Heart right ventricle (tissue), 16 donors: ENCODE results near the gene MYO3B. TPM values are rescaled to one million over a fixed set of nuclear protein-coding genes. Genes with fewer than 3 reads are reported as not detected.

Experiments used
- ATAC-seq, 8 donors: fragments of 200-7000 bp; cut with Tn5 transposase; one replicate each; pipeline ENCODE4 v1.9.1; 2020; ENCODE audit warnings: mild to moderate bottlenecking in 8 of 8, moderate library complexity in 8 of 8, moderate number of reproducible peaks in 1 of 8
- DNase-seq, 2 donors: peaks; one replicate each; pipeline ENCODE4 v3.0.0-alpha.2; 2020
- H3K27ac ChIP-seq, 10 donors: fragments of 200-600 bp; sonication (generic) in 2 of 10; one replicate each; pipeline versions ENCODE4 v1.5.0 to v1.8.0; 2020 to 2022; ENCODE audit warnings: mild to moderate bottlenecking in 3 of 10
- H3K27me3 ChIP-seq, 7 donors: fragments of 200-600 bp; one replicate each; pipeline ENCODE4 v1.8.0; 2021 to 2022; ENCODE audit warnings: mild to moderate bottlenecking in 2 of 7
- H3K36me3 ChIP-seq, 9 donors: fragments of 200-600 bp; sonication (generic) in 1 of 9; one replicate each; pipeline versions ENCODE4 v1.5.0 to v1.8.0; 2020 to 2022; ENCODE audit warnings: mild to moderate bottlenecking in 2 of 9
- H3K4me1 ChIP-seq, 9 donors: fragments of 200-600 bp; sonication (generic) in 1 of 9; one replicate each; pipeline versions ENCODE4 v1.5.0 to v1.8.0; 2020 to 2022; ENCODE audit warnings: mild to moderate bottlenecking in 4 of 9
- H3K4me3 ChIP-seq, 10 donors: fragments of 200-600 bp; sonication (generic) in 2 of 10; one replicate each; pipeline versions ENCODE4 v1.5.0 to v1.8.0; 2020 to 2022; ENCODE audit warnings: mild to moderate bottlenecking in 7 of 10, moderate library complexity in 2 of 10
- H3K9me3 ChIP-seq, 11 donors: fragments of 200-600 bp in 10 of 11; sonication (generic) in 2 of 11; one replicate each; pipeline versions ENCODE4 v1.5.0 to v1.8.0; 2013 to 2022; ENCODE audit warnings: mild to moderate bottlenecking in 2 of 11, control low read depth in 1 of 11, moderate library complexity in 1 of 11
- WGBS, 2 donors: extraction: QIAGEN DNeasy Blood & Tissue Kit; methylation state at CpG; one replicate each; pipeline ENCODE4 v1.1.7; 2013; ENCODE audit warnings: inconsistent platforms in 1 of 2; 5-methylcytosine and 5-hydroxymethylcytosine counted together
- intact Hi-C, 10 donors: fragments of 100-400 bp; cut with DNase I; formaldehyde crosslinking; loops; one replicate each; pipeline versions ENCODE4 v1.11.1 to v1.14.2; 2022
- polyA plus RNA-seq, 2 donors: library from polyadenylated mRNA; stranded (reverse); fragments of 200-250 nt; gene quantifications; one replicate each; pipeline ENCODE4 v1.2.3, GENCODE V29; 2013
- total RNA-seq, 10 donors: library from RNA; stranded (reverse); fragmentation: NEBNext Ultra II Directional in 3 of 10; extraction: Animal tissue kit (Norgen Biotek cat#: 25700) in 3 of 10; gene quantifications; one replicate each; pipeline versions ENCODE4 v1.2.1 to v1.2.4, GENCODE V29; 2021 to 2023
- TF ChIP-seq, protein P1 (sequence below), 9 donors: fragments of 200-600 bp; sonication (generic) in 2 of 9; IDR thresholded peaks; one replicate each; pipeline versions ENCODE4 v1.5.0 to v1.8.0; 2021 to 2022; ENCODE audit warnings: antibody characterized with exemption in 9 of 9, mild to moderate bottlenecking in 5 of 9, moderate library complexity in 1 of 9
- donor health status: Arrhythmogenic right ventricular cardiomyopathy.
- donor health status: ischemic (EF 13 %, LVEDD 7.1; RV severe dilation, severe dysfunction).
- donor health status: healthy with polysubstance abuse.
- donor health status: DM: no; HTN: yes; CAD: no.
- donor health status: DM: no; HTN: no; CAD: no.
- donor health status: ischemic (EF 25% LVEDD 6.9; RV normal size, moderate dysfunction).
- donor health status: ischemic (EF 25% LVEDD 5.7; RV mildly dilated, moderate dysfunction).
- donor health status: healthy.
- donor health status: DM: yes; HTN: yes; CAD: no.
- donor health status: Ischemic cardiomyopathy.
- donor health status: ischemic (EF 35%, LVEDD 5.7; RV mildly dilated, moderate dysfunction).
- donor health status: nonischemic (EF 11% LVEDD 7.7; RV severe dilation, severe dysfunction).
- donor health status: DM: yes; HTN: yes; CAD: no.
- donor health status: PGD.
- donor health status: ischemic (EF 29% LVEDD 5.4; RV normal size, mild dysfunction).
- donor health status: nonischemic (EF 23%, LVEDD 6.1; RV moderate dilation, normal function).

The MYO3B gene
- total and polyA plus RNA-seq, 12 donors: 0.05 to 0.21 (median 0.09) TPM; not detected in 8

GRCh38 chr2:170222842-170223241 is 44.9 kb downstream of the MYO3B start:
- Histone ChIP-seq H3K9me3 (no peaks in the 10 kb centered on the region), H3K27me3 (no peaks in the 10 kb centered on the region), H3K4me3 (no peak overlapping the region), H3K36me3 (no peaks in the 10 kb centered on the region), H3K27ac (no peak overlapping the region), H3K4me1 (peaks cover 0 to 14% (median 0%) of the 10 kb centered on the region in 9 donors)
- no peak for ATAC-seq
- 80 to 88% methylated on average over 2 of the region's 2 CpGs for WGBS, 2 donors
- TF ChIP-seq, protein P1, sequence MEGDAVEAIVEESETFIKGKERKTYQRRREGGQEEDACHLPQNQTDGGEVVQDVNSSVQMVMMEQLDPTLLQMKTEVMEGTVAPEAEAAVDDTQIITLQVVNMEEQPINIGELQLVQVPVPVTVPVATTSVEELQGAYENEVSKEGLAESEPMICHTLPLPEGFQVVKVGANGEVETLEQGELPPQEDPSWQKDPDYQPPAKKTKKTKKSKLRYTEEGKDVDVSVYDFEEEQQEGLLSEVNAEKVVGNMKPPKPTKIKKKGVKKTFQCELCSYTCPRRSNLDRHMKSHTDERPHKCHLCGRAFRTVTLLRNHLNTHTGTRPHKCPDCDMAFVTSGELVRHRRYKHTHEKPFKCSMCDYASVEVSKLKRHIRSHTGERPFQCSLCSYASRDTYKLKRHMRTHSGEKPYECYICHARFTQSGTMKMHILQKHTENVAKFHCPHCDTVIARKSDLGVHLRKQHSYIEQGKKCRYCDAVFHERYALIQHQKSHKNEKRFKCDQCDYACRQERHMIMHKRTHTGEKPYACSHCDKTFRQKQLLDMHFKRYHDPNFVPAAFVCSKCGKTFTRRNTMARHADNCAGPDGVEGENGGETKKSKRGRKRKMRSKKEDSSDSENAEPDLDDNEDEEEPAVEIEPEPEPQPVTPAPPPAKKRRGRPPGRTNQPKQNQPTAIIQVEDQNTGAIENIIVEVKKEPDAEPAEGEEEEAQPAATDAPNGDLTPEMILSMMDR (IDR thresholded peaks at IDR 0.05): no peak
- intact Hi-C loops: no loop called here
- no peak for DNase-seq

DNA sequence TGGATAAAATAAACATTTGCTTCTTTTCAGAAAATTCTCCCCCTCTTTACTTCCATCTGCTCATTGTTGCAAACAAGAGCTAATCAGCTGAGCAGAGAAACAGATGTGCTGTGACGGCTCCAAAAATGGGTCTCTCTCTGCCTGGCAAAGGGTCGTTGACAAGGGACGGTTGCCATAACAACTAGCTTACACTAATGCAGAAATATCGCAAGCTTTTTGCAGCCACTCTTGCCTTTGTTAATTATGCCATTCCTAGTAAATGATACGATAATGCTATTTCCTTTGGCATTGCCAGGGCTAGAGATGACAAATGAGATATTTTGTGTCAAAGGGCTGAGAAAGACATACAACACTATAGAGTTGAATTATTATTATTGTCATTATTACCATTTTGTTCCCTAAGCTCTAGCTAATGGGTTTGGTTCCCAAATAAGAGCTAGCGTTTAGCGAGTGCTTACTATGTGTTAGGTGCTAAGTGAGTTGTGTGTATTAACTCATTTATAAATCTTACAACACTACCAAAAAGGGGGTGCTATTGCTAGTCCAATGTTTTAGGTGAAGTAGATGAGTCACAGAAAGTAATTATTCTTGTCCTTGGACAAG is 46.8 kb downstream of the MYO3B start:
- Histone ChIP-seq H3K9me3 (no peaks in the 10 kb centered on the region), H3K4me3 (no peak overlapping the region), H3K4me1 (peaks cover 0 to 9% (median 0%) of the 10 kb centered on the region in 9 donors), H3K27me3 (no peaks in the 10 kb centered on the region), H3K27ac (no peak overlapping the region), H3K36me3 (no peaks in the 10 kb centered on the region)
- no peak for DNase-seq
- intact Hi-C loops: no loop called here
- WGBS, 2 donors: 49 to 60% methylated on average over 7 of the region's 7 CpGs
- no peak for ATAC-seq
- TF ChIP-seq, protein P1 (IDR thresholded peaks at IDR 0.05): no peak

GRCh38 chr2:170226216-170226615 is 48.3 kb downstream of the MYO3B start:
- TF ChIP-seq, protein P1 (IDR thresholded peaks at IDR 0.05): no peak
- DNase-seq (no peak), ATAC-seq (no peak)
- WGBS, 2 donors: 69 to 79% methylated on average over 4 of the region's 4 CpGs
- H3K36me3 ChIP-seq: no peaks in the 10 kb centered on the region
- no peak overlapping the region for H3K4me3 ChIP-seq
- H3K27ac ChIP-seq: no peak overlapping the region
- intact Hi-C loops: no loop called here
- H3K4me1 ChIP-seq: peaks cover 0 to 9% (median 0%) of the 10 kb centered on the region in 9 donors
- no peaks in the 10 kb centered on the region for H3K9me3 ChIP-seq
- no peaks in the 10 kb centered on the region for H3K27me3 ChIP-seq

DNA sequence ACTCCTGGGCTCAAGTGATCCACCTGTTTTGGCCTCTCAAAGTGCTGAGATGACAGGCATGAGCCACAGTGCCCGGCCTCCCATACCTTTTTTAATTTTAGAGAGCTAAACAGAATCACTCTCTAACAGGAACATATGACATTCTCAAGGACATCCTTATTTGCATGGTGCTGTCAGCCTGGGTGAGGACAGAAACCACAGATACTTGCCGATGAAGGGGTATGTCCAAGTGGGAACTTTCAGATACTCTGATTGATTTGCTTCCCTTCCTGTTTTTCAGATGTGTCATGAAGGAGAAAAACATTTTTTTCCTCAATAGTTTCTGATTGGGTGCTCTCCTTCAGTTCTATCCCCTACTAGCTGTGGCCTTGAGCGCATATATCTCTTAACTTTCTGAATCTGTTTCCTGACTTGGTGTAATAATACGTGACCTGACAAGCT is 49.6 kb downstream of the MYO3B start:
- DNase-seq: no peak
- Histone ChIP-seq H3K27ac (no peak overlapping the region), H3K4me1 (peaks cover 0 to 9% (median 0%) of the 10 kb centered on the region in 9 donors), H3K36me3 (no peaks in the 10 kb centered on the region), H3K9me3 (no peaks in the 10 kb centered on the region), H3K4me3 (no peak overlapping the region), H3K27me3 (no peaks in the 10 kb centered on the region)
- no peak for ATAC-seq
- intact Hi-C loops: no loop called here
- TF ChIP-seq, protein P1 (IDR thresholded peaks at IDR 0.05): no peak
- WGBS, 2 donors: 62 to 68% methylated on average over 4 of the region's 4 CpGs
